GM12878 (cell line): ENCODE data around the gene PIGX. TPM values are rescaled to one million over a fixed set of nuclear protein-coding genes. Genes with fewer than 3 reads are reported as not detected.

Experiments used
- EED ChIP-seq: sonication (generic); IDR thresholded peaks from 2 replicates; pipeline ENCODE4 v1.6.1; 2016; ENCODE audit warnings: antibody characterized with exemption, low read depth
- GABPA ChIP-seq: IDR thresholded peaks from 2 replicates; pipeline ENCODE4 v1.6.1; 2014; ENCODE audit warnings: antibody characterized with exemption, low read depth, mild to moderate bottlenecking, inconsistent platforms
- MYB ChIP-seq: fragments of 150-350 bp; IDR thresholded peaks from 2 replicates; pipeline ENCODE4 v1.6.1; 2014; ENCODE audit warnings: mild to moderate bottlenecking, low read depth, low read length, borderline replicate concordance
- POLR2AphosphoS2 ChIP-seq: IDR thresholded peaks from 2 replicates; pipeline ENCODE4 v1.6.1; 2011; ENCODE audit warnings: low read depth, mild to moderate bottlenecking, low read length, improper control_type of control experiment, moderate library complexity
- ZSCAN29 ChIP-seq: fragments of 450-650 bp; IDR thresholded peaks from 2 replicates; pipeline ENCODE4 v1.6.1; 2017; ENCODE audit warnings: mild to moderate bottlenecking, moderate library complexity
- polyA plus RNA-seq, 11 experiments: library from polyadenylated mRNA; depleted of rRNA in 4 of 11; unstranded in 6 of 11; stranded (reverse) in 5 of 11; fragments of >200 nt; fragmentation: Nextera tagmentation in 4 of 11; fragmentation: Illumina TruSeq in 1 of 11; extraction: Ambion mirVana in 4 of 11; extraction: Trizol in 1 of 11; gene quantifications; 1 replicate in 1 of 11; 2 replicates in 10 of 11; pipeline versions ENCODE4 v1.2.1 to v1.2.3, GENCODE V29; 2011 to 2016; ENCODE audit warnings: inconsistent platforms in 2 of 11, missing spikeins in 2 of 11, low read depth in 1 of 11
- small RNA-seq: library from RNA; depleted of rRNA; stranded (forward); fragments of <200 nt; gene quantifications from one replicate; pipeline ENCODE3, GENCODE V24; 2014
- total RNA-seq, 4 experiments: library from RNA; depleted of rRNA in 3 of 4; stranded (reverse); fragments of >200 nt in 3 of 4; fragmentation: Illumina TruSeq in 1 of 4; extraction: Trizol in 1 of 4; gene quantifications; 2 replicates each; pipeline versions ENCODE4 v1.2.1 to v1.2.3, GENCODE V29; 2013 to 2021
- TF ChIP-seq, protein P1 (sequence below): fragments of 450-650 bp; formaldehyde crosslinking; IDR thresholded peaks from 2 replicates; pipeline ENCODE4 v1.4.0; 2020; ENCODE audit warnings: mild to moderate bottlenecking, moderate library complexity
- TF ChIP-seq, protein P2 (sequence below): fragments of 450-650 bp; formaldehyde crosslinking; IDR thresholded peaks from 2 replicates; pipeline ENCODE4 v1.5.0; 2022; ENCODE audit warnings: mild to moderate bottlenecking, missing genetic modification characterization
- TF ChIP-seq, protein P3 (sequence below): IDR thresholded peaks from 2 replicates; pipeline ENCODE4 v1.6.1; 2011; ENCODE audit warnings: low read depth, low read length, improper control_type of control experiment, borderline replicate concordance
- TF ChIP-seq, protein P4 (sequence below): fragments of 450-650 bp; IDR thresholded peaks from 2 replicates; pipeline ENCODE4 v1.6.1; 2018; ENCODE audit warnings: mild to moderate bottlenecking, low read depth, moderate library complexity; ENCODE audit not compliant: partially characterized antibody

Gene PIGX
- total and polyA plus RNA-seq, 10 of the 15 experiments (the other 5 are each of a cell fraction or from before 2014, with no cell fraction given) = 3.8 to 40.0 (median 22.3) TPM

DNA sequence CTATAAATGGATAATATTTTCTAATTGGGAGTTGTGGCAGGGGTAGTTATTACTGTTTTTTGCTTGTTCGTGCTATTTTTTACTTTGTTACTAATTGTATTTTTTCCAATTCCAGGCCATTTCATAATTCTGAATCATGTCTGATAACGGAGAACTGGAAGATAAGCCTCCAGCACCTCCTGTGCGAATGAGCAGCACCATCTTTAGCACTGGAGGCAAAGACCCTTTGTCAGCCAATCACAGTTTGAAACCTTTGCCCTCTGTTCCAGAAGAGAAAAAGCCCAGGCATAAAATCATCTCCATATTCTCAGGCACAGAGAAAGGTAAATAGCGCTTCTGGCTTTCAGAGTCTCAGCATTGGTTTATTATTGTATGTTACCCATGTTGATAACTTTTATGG lies 70.3 kb downstream of the PIGX start (continued):
- TF ChIP-seq, protein P1, sequence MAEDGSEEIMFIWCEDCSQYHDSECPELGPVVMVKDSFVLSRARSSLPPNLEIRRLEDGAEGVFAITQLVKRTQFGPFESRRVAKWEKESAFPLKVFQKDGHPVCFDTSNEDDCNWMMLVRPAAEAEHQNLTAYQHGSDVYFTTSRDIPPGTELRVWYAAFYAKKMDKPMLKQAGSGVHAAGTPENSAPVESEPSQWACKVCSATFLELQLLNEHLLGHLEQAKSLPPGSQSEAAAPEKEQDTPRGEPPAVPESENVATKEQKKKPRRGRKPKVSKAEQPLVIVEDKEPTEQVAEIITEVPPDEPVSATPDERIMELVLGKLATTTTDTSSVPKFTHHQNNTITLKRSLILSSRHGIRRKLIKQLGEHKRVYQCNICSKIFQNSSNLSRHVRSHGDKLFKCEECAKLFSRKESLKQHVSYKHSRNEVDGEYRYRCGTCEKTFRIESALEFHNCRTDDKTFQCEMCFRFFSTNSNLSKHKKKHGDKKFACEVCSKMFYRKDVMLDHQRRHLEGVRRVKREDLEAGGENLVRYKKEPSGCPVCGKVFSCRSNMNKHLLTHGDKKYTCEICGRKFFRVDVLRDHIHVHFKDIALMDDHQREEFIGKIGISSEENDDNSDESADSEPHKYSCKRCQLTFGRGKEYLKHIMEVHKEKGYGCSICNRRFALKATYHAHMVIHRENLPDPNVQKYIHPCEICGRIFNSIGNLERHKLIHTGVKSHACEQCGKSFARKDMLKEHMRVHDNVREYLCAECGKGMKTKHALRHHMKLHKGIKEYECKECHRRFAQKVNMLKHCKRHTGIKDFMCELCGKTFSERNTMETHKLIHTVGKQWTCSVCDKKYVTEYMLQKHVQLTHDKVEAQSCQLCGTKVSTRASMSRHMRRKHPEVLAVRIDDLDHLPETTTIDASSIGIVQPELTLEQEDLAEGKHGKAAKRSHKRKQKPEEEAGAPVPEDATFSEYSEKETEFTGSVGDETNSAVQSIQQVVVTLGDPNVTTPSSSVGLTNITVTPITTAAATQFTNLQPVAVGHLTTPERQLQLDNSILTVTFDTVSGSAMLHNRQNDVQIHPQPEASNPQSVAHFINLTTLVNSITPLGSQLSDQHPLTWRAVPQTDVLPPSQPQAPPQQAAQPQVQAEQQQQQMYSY (CRISPR knock-in tag) = no peak
- TF ChIP-seq, protein P2, sequence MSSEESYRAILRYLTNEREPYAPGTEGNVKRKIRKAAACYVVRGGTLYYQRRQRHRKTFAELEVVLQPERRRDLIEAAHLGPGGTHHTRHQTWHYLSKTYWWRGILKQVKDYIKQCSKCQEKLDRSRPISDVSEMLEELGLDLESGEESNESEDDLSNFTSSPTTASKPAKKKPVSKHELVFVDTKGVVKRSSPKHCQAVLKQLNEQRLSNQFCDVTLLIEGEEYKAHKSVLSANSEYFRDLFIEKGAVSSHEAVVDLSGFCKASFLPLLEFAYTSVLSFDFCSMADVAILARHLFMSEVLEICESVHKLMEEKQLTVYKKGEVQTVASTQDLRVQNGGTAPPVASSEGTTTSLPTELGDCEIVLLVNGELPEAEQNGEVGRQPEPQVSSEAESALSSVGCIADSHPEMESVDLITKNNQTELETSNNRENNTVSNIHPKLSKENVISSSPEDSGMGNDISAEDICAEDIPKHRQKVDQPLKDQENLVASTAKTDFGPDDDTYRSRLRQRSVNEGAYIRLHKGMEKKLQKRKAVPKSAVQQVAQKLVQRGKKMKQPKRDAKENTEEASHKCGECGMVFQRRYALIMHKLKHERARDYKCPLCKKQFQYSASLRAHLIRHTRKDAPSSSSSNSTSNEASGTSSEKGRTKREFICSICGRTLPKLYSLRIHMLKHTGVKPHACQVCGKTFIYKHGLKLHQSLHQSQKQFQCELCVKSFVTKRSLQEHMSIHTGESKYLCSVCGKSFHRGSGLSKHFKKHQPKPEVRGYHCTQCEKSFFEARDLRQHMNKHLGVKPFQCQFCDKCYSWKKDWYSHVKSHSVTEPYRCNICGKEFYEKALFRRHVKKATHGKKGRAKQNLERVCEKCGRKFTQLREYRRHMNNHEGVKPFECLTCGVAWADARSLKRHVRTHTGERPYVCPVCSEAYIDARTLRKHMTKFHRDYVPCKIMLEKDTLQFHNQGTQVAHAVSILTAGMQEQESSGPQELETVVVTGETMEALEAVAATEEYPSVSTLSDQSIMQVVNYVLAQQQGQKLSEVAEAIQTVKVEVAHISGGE (CRISPR knock-in tag) = no peak
- TF ChIP-seq ZSCAN29 (no peak), POLR2AphosphoS2 (no peak), GABPA (no peak), EED (no peak), MYB (no peak)
- TF ChIP-seq, protein P3, sequence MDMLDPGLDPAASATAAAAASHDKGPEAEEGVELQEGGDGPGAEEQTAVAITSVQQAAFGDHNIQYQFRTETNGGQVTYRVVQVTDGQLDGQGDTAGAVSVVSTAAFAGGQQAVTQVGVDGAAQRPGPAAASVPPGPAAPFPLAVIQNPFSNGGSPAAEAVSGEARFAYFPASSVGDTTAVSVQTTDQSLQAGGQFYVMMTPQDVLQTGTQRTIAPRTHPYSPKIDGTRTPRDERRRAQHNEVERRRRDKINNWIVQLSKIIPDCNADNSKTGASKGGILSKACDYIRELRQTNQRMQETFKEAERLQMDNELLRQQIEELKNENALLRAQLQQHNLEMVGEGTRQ = no peak
- TF ChIP-seq, protein P4, sequence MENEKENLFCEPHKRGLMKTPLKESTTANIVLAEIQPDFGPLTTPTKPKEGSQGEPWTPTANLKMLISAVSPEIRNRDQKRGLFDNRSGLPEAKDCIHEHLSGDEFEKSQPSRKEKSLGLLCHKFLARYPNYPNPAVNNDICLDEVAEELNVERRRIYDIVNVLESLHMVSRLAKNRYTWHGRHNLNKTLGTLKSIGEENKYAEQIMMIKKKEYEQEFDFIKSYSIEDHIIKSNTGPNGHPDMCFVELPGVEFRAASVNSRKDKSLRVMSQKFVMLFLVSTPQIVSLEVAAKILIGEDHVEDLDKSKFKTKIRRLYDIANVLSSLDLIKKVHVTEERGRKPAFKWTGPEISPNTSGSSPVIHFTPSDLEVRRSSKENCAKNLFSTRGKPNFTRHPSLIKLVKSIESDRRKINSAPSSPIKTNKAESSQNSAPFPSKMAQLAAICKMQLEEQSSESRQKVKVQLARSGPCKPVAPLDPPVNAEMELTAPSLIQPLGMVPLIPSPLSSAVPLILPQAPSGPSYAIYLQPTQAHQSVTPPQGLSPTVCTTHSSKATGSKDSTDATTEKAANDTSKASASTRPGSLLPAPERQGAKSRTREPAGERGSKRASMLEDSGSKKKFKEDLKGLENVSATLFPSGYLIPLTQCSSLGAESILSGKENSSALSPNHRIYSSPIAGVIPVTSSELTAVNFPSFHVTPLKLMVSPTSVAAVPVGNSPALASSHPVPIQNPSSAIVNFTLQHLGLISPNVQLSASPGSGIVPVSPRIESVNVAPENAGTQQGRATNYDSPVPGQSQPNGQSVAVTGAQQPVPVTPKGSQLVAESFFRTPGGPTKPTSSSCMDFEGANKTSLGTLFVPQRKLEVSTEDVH = no peak

Small RNAs within 50 kb of the gene (small RNA-seq; reads per million reads assigned to genes)
- gene RNU4-89P = not detected
- gene RNU6-42P = not detected
- not detected for gene RNU6-646P

Other genes with a start within 250 kb of the PIGX start
Only the 7 nearest of the 9 such genes appear.
- not detected in 2 replicates for gene SMCO1, start 197.0 kb upstream of the PIGX start, total RNA-seq (2014; rRNA removed)
- not detected in 2 replicates for gene SMCO1, start 197.0 kb upstream of the PIGX start, total RNA-seq (2014; rRNA removed; fragmentation: Illumina TruSeq; extraction: Trizol)
- gene SMCO1, start 197.0 kb upstream of the PIGX start, total RNA-seq (2021) = not detected in 2 replicates
- not detected in 2 replicates for gene SMCO1, start 197.0 kb upstream of the PIGX start, polyA plus RNA-seq (2011; rRNA removed)
- gene SMCO1, start 197.0 kb upstream of the PIGX start, polyA plus RNA-seq (2014; fragmentation: Illumina TruSeq; extraction: Trizol) = not detected in 2 replicates
- under 1 TPM in 1 of 2 experiments, not detected in 1; 0.05 TPM for gene SMCO1, start 197.0 kb upstream of the PIGX start, polyA plus RNA-seq (2014; fragmentation: Nextera tagmentation; extraction: Ambion mirVana)
- not detected in 2 replicates for gene SMCO1, start 197.0 kb upstream of the PIGX start, polyA plus RNA-seq (2014; rRNA removed)
- gene SMCO1, start 197.0 kb upstream of the PIGX start, polyA plus RNA-seq (2016; fragmentation: Nextera tagmentation; extraction: Ambion mirVana) = not detected
- 8.9 and 10.4 TPM in 2 replicates for gene WDR53, start 143.8 kb upstream of the PIGX start, total RNA-seq (2014; rRNA removed)
- gene WDR53, start 143.8 kb upstream of the PIGX start, total RNA-seq (2014; rRNA removed; fragmentation: Illumina TruSeq; extraction: Trizol) = 14.5 and 15.8 TPM in 2 replicates
- gene WDR53, start 143.8 kb upstream of the PIGX start, total RNA-seq (2021) = 11.5 and 16.0 TPM in 2 replicates
- gene WDR53, start 143.8 kb upstream of the PIGX start, polyA plus RNA-seq (2011; rRNA removed) = 7.7 and 14.0 TPM in 2 replicates
- gene WDR53, start 143.8 kb upstream of the PIGX start, polyA plus RNA-seq (2014; fragmentation: Illumina TruSeq; extraction: Trizol) = 16.9 and 26.7 TPM in 2 replicates
- 10 to 100 TPM; 17.4 to 18.4 TPM for gene WDR53, start 143.8 kb upstream of the PIGX start, polyA plus RNA-seq (2014; fragmentation: Nextera tagmentation; extraction: Ambion mirVana)
- 12.7 and 14.2 TPM in 2 replicates for gene WDR53, start 143.8 kb upstream of the PIGX start, polyA plus RNA-seq (2014; rRNA removed)
- 10 to 100 TPM; 18.9 to 20.3 TPM for gene WDR53, start 143.8 kb upstream of the PIGX start, polyA plus RNA-seq (2016; fragmentation: Nextera tagmentation; extraction: Ambion mirVana)
- 12.6 and 16.1 TPM in 2 replicates for gene FBXO45, start 143.7 kb upstream of the PIGX start, total RNA-seq (2014; rRNA removed)
- 17.3 and 17.5 TPM in 2 replicates for gene FBXO45, start 143.7 kb upstream of the PIGX start, total RNA-seq (2014; rRNA removed; fragmentation: Illumina TruSeq; extraction: Trizol)
- gene FBXO45, start 143.7 kb upstream of the PIGX start, total RNA-seq (2021) = 14.5 and 15.0 TPM in 2 replicates
- 16.0 and 25.2 TPM in 2 replicates for gene FBXO45, start 143.7 kb upstream of the PIGX start, polyA plus RNA-seq (2011; rRNA removed)
- gene FBXO45, start 143.7 kb upstream of the PIGX start, polyA plus RNA-seq (2014; fragmentation: Illumina TruSeq; extraction: Trizol) = 16.6 and 19.8 TPM in 2 replicates
- gene FBXO45, start 143.7 kb upstream of the PIGX start, polyA plus RNA-seq (2014; fragmentation: Nextera tagmentation; extraction: Ambion mirVana) = 10 to 100 TPM in 1 of 2 experiments, 1 to 10 TPM in 1; 7.5 to 10.0 TPM
- gene FBXO45, start 143.7 kb upstream of the PIGX start, polyA plus RNA-seq (2014; rRNA removed) = 9.3 and 11.0 TPM in 2 replicates
- gene FBXO45, start 143.7 kb upstream of the PIGX start, polyA plus RNA-seq (2016; fragmentation: Nextera tagmentation; extraction: Ambion mirVana) = 1 to 10 TPM; 4.0 TPM
- gene NRROS, start 72.7 kb upstream of the PIGX start, total RNA-seq (2014; rRNA removed) = 18.5 and 24.1 TPM in 2 replicates
- 5.4 and 6.8 TPM in 2 replicates for gene NRROS, start 72.7 kb upstream of the PIGX start, total RNA-seq (2014; rRNA removed; fragmentation: Illumina TruSeq; extraction: Trizol)
- gene NRROS, start 72.7 kb upstream of the PIGX start, total RNA-seq (2021) = 42.2 and 44.0 TPM in 2 replicates
- gene NRROS, start 72.7 kb upstream of the PIGX start, polyA plus RNA-seq (2011; rRNA removed) = 4.2 and 14.0 TPM in 2 replicates
- gene NRROS, start 72.7 kb upstream of the PIGX start, polyA plus RNA-seq (2014; fragmentation: Illumina TruSeq; extraction: Trizol) = 5.1 and 12.8 TPM in 2 replicates
- gene NRROS, start 72.7 kb upstream of the PIGX start, polyA plus RNA-seq (2014; fragmentation: Nextera tagmentation; extraction: Ambion mirVana) = under 1 TPM; 0.35 TPM
- 25.2 and 26.8 TPM in 2 replicates for gene NRROS, start 72.7 kb upstream of the PIGX start, polyA plus RNA-seq (2014; rRNA removed)
- gene NRROS, start 72.7 kb upstream of the PIGX start, polyA plus RNA-seq (2016; fragmentation: Nextera tagmentation; extraction: Ambion mirVana) = 10 to 100 TPM in 1 of 2 experiments, 1 to 10 TPM in 1; 7.8 to 12.4 TPM
- gene CEP19, start 127 bp upstream of the PIGX start, total RNA-seq (2014; rRNA removed) = 2.0 and 2.5 TPM in 2 replicates
- gene CEP19, start 127 bp upstream of the PIGX start, total RNA-seq (2014; rRNA removed; fragmentation: Illumina TruSeq; extraction: Trizol) = 2.7 and 2.9 TPM in 2 replicates
- gene CEP19, start 127 bp upstream of the PIGX start, total RNA-seq (2021) = 1.6 and 1.9 TPM in 2 replicates
- 1.9 and 2.8 TPM in 2 replicates for gene CEP19, start 127 bp upstream of the PIGX start, polyA plus RNA-seq (2011; rRNA removed)
- 3.1 and 4.5 TPM in 2 replicates for gene CEP19, start 127 bp upstream of the PIGX start, polyA plus RNA-seq (2014; fragmentation: Illumina TruSeq; extraction: Trizol)
- 1 to 10 TPM; 2.4 to 2.8 TPM for gene CEP19, start 127 bp upstream of the PIGX start, polyA plus RNA-seq (2014; fragmentation: Nextera tagmentation; extraction: Ambion mirVana)
- 2.2 and 2.6 TPM in 2 replicates for gene CEP19, start 127 bp upstream of the PIGX start, polyA plus RNA-seq (2014; rRNA removed)
- gene CEP19, start 127 bp upstream of the PIGX start, polyA plus RNA-seq (2016; fragmentation: Nextera tagmentation; extraction: Ambion mirVana) = 1 to 10 TPM; 5.6 to 5.9 TPM
- gene PAK2, start 27.5 kb downstream of the PIGX start, total RNA-seq (2014; rRNA removed) = 13.4 and 15.7 TPM in 2 replicates
- 21.9 and 23.3 TPM in 2 replicates for gene PAK2, start 27.5 kb downstream of the PIGX start, total RNA-seq (2014; rRNA removed; fragmentation: Illumina TruSeq; extraction: Trizol)
- 54.5 and 59.1 TPM in 2 replicates for gene PAK2, start 27.5 kb downstream of the PIGX start, total RNA-seq (2021)
- gene PAK2, start 27.5 kb downstream of the PIGX start, polyA plus RNA-seq (2011; rRNA removed) = 44.7 and 46.5 TPM in 2 replicates
- gene PAK2, start 27.5 kb downstream of the PIGX start, polyA plus RNA-seq (2014; fragmentation: Illumina TruSeq; extraction: Trizol) = 43.4 and 52.2 TPM in 2 replicates
- 10 to 100 TPM in 1 of 2 experiments, 1 to 10 TPM in 1; 9.0 to 11.7 TPM for gene PAK2, start 27.5 kb downstream of the PIGX start, polyA plus RNA-seq (2014; fragmentation: Nextera tagmentation; extraction: Ambion mirVana)
- gene PAK2, start 27.5 kb downstream of the PIGX start, polyA plus RNA-seq (2014; rRNA removed) = 17.5 and 18.2 TPM in 2 replicates
- 10 to 100 TPM; 32.1 to 35.9 TPM for gene PAK2, start 27.5 kb downstream of the PIGX start, polyA plus RNA-seq (2016; fragmentation: Nextera tagmentation; extraction: Ambion mirVana)
- gene SENP5, start 155.5 kb downstream of the PIGX start, total RNA-seq (2014; rRNA removed) = 22.3 and 27.9 TPM in 2 replicates
- 28.4 and 29.1 TPM in 2 replicates for gene SENP5, start 155.5 kb downstream of the PIGX start, total RNA-seq (2014; rRNA removed; fragmentation: Illumina TruSeq; extraction: Trizol)
- gene SENP5, start 155.5 kb downstream of the PIGX start, total RNA-seq (2021) = 22.5 and 24.8 TPM in 2 replicates
- 23.4 and 24.9 TPM in 2 replicates for gene SENP5, start 155.5 kb downstream of the PIGX start, polyA plus RNA-seq (2011; rRNA removed)
- 16.8 and 25.0 TPM in 2 replicates for gene SENP5, start 155.5 kb downstream of the PIGX start, polyA plus RNA-seq (2014; fragmentation: Illumina TruSeq; extraction: Trizol)
- 1 to 10 TPM; 6.4 to 9.6 TPM for gene SENP5, start 155.5 kb downstream of the PIGX start, polyA plus RNA-seq (2014; fragmentation: Nextera tagmentation; extraction: Ambion mirVana)
- gene SENP5, start 155.5 kb downstream of the PIGX start, polyA plus RNA-seq (2014; rRNA removed) = 14.3 TPM in 2 replicates
- 10 to 100 TPM; 11.8 to 13.9 TPM for gene SENP5, start 155.5 kb downstream of the PIGX start, polyA plus RNA-seq (2016; fragmentation: Nextera tagmentation; extraction: Ambion mirVana)